Stimulated activated CD8-positive, alpha-beta memory T cell treated with anti-CD3 and anti-CD28 coated beads, Interleukin-4, amount 100 ng/mL, for 24 hours (primary cell): ENCODE measurements around the gene BACH2.

Experiments
- DNase-seq: peaks from one replicate; pipeline ENCODE4 v3.0.0-alpha.2; 2020; ENCODE audit warnings: low read depth

The BACH2 gene

DNA sequence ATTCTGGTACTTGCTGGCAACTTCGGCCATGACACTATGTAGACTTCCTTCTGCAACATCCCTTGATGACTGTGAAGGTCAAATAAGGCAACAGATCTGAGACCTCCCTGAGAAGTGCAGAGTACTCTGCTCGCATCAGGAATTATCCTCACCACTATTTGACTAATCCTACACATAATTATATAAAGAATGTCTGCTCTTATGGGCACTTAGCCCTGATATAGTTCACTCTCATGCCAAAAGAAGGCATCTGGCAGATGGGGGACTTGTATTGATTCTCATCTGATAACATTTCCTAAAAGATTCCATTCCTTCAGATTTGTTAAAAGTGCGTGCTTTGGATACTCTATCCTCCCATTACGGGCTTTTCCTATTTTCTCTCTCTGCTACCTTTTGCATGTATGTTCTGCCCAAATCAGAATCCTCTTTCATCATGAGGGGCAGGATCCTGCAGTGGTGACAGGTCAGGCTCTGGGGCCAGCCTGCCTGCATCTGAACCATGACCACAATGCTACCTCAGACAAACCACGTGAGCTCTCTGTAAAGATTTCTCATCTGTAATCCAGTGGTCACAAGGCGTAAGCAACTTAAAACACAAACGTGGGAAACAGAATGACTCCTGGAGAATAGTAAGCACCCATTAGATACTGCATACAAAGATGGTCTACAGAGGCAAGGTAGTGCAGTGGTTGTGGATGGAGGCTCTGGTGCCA, 268.4 kb downstream of the BACH2 start:
- no peak for DNase-seq

DNA sequence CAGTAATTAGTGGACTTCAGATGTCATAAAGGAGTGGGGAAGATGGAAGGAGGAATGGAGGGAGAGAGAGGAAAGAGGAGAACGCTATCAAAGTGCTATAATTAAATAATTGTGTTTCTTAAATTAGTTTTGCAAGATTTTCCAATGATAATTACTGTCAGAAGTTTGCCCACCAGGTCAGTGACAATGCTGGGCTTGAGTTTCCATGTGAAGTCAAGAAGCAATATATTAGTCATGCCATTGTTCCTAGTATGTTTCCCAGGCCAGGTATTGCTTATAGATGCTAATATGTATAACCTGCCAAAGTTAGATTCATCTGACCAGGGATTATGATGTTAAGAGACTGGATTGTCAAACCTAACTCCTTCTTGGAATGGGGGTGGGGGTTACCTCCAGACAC, 270.4 kb downstream of the BACH2 start:
- no peak for DNase-seq

GRCh38 chr6:90025523-90026061, 271.1 kb downstream of the BACH2 start:
- DNase-seq, result peak; percentile 32

DNA sequence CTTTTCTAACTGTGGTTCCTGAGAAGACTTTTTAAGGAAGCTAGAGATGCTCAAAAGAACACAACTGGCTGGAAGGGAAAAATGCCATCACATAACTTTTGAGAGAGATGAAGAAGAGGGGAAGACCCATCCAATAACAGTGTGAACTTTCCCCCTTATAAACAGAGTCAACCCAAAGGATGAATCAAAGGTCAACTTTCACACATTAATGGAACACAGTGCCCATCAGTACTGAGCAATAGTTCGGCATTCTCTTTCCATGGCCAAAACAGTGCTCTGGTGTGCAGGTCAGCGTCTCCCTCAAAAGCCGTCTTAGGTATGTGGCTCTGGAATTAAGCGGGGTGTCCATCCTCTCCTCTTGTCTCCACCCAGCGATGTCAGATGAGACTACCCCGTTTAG, 272.0 kb downstream of the BACH2 start:
- DNase-seq, result no peak

GRCh38 chr6:90021711-90022110, 274.9 kb downstream of the BACH2 start:
- DNase-seq, result no peak

DNA sequence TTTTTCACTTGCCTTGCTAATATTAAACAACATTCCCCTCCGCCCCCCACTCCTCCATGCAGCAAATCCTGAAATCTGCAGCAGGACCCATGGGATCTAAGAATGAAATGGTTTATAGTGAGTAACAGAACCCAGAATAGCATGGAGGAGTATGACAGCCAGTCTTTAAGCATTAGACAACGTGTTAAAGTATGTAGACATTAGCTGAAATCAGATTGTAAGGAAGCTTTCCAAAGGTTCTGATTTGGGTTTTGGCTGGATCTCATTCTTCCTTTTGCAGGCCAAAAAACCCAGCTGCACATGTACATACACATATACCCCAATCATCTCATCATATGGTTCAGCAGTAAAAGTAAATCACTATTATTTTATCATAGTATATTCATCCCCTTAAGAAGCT, 275.9 kb downstream of the BACH2 start:
- no peak for DNase-seq

DNA sequence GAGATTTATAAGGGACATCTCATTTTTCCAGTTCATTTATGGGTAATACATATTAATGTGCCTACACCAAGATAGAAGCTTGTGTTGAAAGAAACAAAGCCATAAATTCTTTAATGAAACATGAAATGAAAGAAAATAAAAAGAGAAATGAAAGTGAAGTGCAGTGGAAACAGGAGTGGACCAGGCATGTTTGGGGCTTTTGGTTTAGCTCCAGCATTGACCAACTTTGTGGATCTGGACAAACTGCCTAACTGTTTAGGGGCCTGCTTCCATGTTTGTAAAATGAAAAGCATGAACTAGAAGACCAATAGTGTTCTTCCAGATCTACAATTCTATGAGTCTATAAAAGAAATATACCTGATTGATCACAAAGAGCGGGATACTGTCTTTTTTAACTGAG, 277.4 kb downstream of the BACH2 start:
- DNase-seq, result no peak

- DNase-seq, result no peak
Measured at GRCh38 chr6:90015883-90016282, 280.8 kb downstream of the BACH2 start.

GRCh38 chr6:90008908-90009501, 287.6 kb downstream of the BACH2 start:
- DNase-seq, result no peak

- DNase-seq, result no peak
Measured at GRCh38 chr6:90008189-90008907, 288.3 kb downstream of the BACH2 start.

- no peak for DNase-seq
Measured at GRCh38 chr6:90005048-90005827, 291.4 kb downstream of the BACH2 start.

- no peak for DNase-seq
Measured at GRCh38 chr6:90004511-90004910, 292.1 kb downstream of the BACH2 start.

GRCh38 chr6:90003941-90004340, 292.7 kb downstream of the BACH2 start:
- DNase-seq, result no peak

- DNase-seq, result no peak
Measured at GRCh38 chr6:90003069-90003795, 293.4 kb downstream of the BACH2 start.

DNA sequence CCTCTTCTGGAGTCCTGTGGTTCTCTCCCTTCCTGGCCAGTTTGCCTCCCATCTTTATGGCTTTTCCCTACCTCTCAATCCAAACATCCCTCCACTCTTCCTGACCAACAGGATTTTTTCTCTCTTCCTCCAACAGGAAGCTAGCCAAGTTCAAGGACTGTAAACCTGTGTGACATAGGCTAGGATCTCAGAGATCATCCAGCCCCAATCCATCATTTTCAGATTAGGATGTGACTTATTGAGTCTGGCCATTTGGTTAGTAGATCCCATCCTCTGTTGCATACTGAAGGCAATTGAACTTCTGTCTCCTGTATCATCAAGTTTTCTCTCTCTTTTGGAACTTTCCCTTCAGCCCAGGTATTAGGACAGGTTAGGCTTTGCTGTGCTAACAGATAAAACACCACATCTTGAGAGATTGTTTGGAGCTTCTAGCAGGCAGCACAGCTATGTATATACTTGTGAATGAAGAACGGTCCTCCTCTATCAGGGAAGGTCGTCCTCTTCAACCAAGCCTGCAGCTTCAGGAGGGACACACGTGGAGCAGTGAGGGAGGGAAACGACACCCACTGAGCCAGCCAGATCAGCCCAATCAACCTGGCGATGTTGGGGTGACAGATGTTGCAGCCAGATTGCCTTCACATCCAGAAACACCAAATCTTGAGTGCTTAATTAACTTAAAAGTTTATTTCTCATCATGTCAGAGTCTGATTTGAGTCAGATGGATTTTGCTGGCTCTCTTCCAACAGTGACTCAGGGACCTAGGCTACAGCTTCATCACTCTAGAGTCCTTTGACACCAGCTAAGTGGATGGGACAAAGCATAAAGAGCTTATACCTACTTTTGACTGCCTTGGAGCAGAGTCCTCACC, 295.5 kb downstream of the BACH2 start:
- DNase-seq, result no peak

DNA sequence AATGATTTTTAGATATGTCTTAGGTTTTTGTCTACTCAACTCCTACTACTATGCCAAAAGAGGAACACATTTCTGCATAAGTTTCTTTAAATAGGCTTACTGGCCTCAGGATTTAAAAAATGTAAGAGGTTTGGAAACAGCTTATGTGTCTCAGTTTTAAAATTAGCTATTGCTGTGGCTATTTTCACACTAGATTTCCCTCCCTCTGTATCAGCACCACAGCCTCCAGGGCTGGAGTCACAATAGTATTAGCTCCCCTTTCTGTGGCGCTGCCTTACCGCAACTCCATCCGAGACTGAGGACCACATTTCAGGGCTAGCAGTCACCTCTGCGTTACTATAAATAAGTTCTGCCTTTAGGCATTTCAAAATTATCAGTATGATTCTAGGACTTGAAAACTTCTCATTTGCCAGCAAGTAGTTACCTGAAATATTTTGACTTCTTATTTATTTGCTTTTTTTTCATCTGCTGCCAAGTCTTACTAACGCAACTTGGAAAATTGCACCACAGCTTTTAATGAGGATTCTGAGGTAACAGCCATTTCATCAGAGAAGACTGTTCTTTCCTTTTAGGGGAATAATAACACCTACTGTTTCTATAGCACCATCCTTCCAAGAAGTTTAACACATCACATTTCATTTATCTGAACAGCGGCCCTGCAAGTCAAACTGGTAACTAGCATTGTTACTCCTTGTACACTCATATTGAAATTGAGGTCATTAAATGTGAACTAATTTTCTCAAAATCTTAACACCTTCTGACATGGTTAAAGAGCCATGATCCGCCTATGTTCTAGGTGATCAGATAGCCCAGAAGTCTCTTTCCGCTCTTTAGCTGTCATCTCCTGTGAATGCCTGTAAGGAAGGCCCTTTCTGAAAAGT, 296.5 kb downstream of the BACH2 start:
- no peak for DNase-seq

GRCh38 chr6:89999154-89999553, 297.5 kb downstream of the BACH2 start:
- DNase-seq, result no peak

- DNase-seq, result no peak
Measured at GRCh38 chr6:89997456-89998445, 298.9 kb downstream of the BACH2 start.
